ENCODE data around the gene LY6G6F.

The LY6G6F gene

GRCh38 chr6:31727717-31728671 lies 21.3 kb downstream of the LY6G6F start:
- Histone ChIP-seq H3K9me2 (ENCODE audit: low read depth, low read length) (no peaks in the 10 kb centered on the region), H3K4me3 (ENCODE audit: low read depth, low read length, poor library complexity, severe bottlenecking) (peak overlapping the region; percentile 7), H2AFZ (ENCODE audit: low read length) (no peak overlapping the region), H4K20me1 (ENCODE audit: insufficient read depth, low read length) (no peaks in the 10 kb centered on the region), H3K9me3 (ENCODE audit: low read length) (no peaks in the 10 kb centered on the region), H3K79me2 (ENCODE audit: insufficient read depth, low read length) (no peaks in the 10 kb centered on the region), H3K27ac (ENCODE audit: low read depth, low read length, poor library complexity, severe bottlenecking) (peak overlapping the region; percentile 93), H3K27me3 (ENCODE audit: insufficient read depth, low read length) (no peaks in the 10 kb centered on the region), H3K4me1 (ENCODE audit: insufficient read depth, low read length, severe bottlenecking) (peaks cover 35% of the 10 kb centered on the region), H3K4me2 (ENCODE audit: low read length) (peak overlapping the region; percentile 42; the same call in 1 of the 2 replicates), H3K36me3 (ENCODE audit: insufficient read depth, low read length) (peaks cover 30% of the 10 kb centered on the region), H3K9ac (ENCODE audit: low read length) (peak overlapping the region; percentile 33; the same call in 1 of the 2 replicates), H3F3A (ENCODE audit: insufficient read depth, low read length) (peaks cover 13% of the 10 kb centered on the region)
- TF ChIP-seq CTCF (IDR thresholded peaks at IDR 0.05; ENCODE audit: low read length) (no peak), EZH2 (IDR thresholded peaks at IDR 0.05; ENCODE audit: borderline replicate concordance, low read length) (no peak)

GRCh38 chr6:31728767-31729514 lies 22.3 kb downstream of the LY6G6F start, which contains the start of gene DDAH2:
Gene DDAH2, minus strand, starts transcription at chr6:31729299. Its CDS starts 138 bp downstream, at chr6:31729161.
- peak within 1 kb of the TSS; percentile 93 for H3K27ac ChIP-seq (ENCODE audit: low read depth, low read length, poor library complexity, severe bottlenecking)
- H3K36me3 ChIP-seq (ENCODE audit: insufficient read depth, low read length): peaks cover 39% of the 10 kb centered on the region
- no peaks in the 10 kb centered on the region for H3K9me2 ChIP-seq (ENCODE audit: low read depth, low read length)
- H3K4me3 ChIP-seq (ENCODE audit: low read depth, low read length, poor library complexity, severe bottlenecking): peak within 1 kb of the TSS; percentile 72
- H3K4me1 ChIP-seq (ENCODE audit: insufficient read depth, low read length, severe bottlenecking): peaks cover 35% of the 10 kb centered on the region
- TF ChIP-seq EZH2 (IDR thresholded peaks at IDR 0.05; ENCODE audit: borderline replicate concordance, low read length) (no peak), CTCF (IDR thresholded peaks at IDR 0.05; ENCODE audit: low read length) (peak; percentile 89; the same call in 1 of the 2 replicates)
- H2AFZ ChIP-seq (ENCODE audit: low read length): no peak within 1 kb of the TSS
- H3K9me3 ChIP-seq (ENCODE audit: low read length): no peaks in the 10 kb centered on the region
- H3K9ac ChIP-seq (ENCODE audit: low read length): peak within 1 kb of the TSS; percentile 64
- H3K4me2 ChIP-seq (ENCODE audit: low read length): peak within 1 kb of the TSS; percentile 92
- peaks cover 13% of the 10 kb centered on the region for H3F3A ChIP-seq (ENCODE audit: insufficient read depth, low read length)
- H4K20me1 ChIP-seq (ENCODE audit: insufficient read depth, low read length): no peaks in the 10 kb centered on the region
- no peaks in the 10 kb centered on the region for H3K79me2 ChIP-seq (ENCODE audit: insufficient read depth, low read length)
- no peaks in the 10 kb centered on the region for H3K27me3 ChIP-seq (ENCODE audit: insufficient read depth, low read length)

GRCh38 chr6:31729515-31729978 lies 22.9 kb downstream of the LY6G6F start:
- Histone ChIP-seq H3K4me3 (ENCODE audit: low read depth, low read length, poor library complexity, severe bottlenecking) (peak overlapping the region; percentile 72), H3K9me3 (ENCODE audit: low read length) (no peaks in the 10 kb centered on the region), H3K4me1 (ENCODE audit: insufficient read depth, low read length, severe bottlenecking) (peaks cover 41% of the 10 kb centered on the region), H3K27ac (ENCODE audit: low read depth, low read length, poor library complexity, severe bottlenecking) (peak overlapping the region; percentile 42), H2AFZ (ENCODE audit: low read length) (no peak overlapping the region), H3K27me3 (ENCODE audit: insufficient read depth, low read length) (no peaks in the 10 kb centered on the region), H3F3A (ENCODE audit: insufficient read depth, low read length) (peaks cover 13% of the 10 kb centered on the region), H3K9ac (ENCODE audit: low read length) (peak overlapping the region; percentile 64), H3K4me2 (ENCODE audit: low read length) (peak overlapping the region; percentile 92), H3K36me3 (ENCODE audit: insufficient read depth, low read length) (peaks cover 44% of the 10 kb centered on the region), H3K9me2 (ENCODE audit: low read depth, low read length) (no peaks in the 10 kb centered on the region), H3K79me2 (ENCODE audit: insufficient read depth, low read length) (no peaks in the 10 kb centered on the region), H4K20me1 (ENCODE audit: insufficient read depth, low read length) (no peaks in the 10 kb centered on the region)
- TF ChIP-seq CTCF (IDR thresholded peaks at IDR 0.05; ENCODE audit: low read length) (no peak; the same call in 1 of the 2 replicates), EZH2 (IDR thresholded peaks at IDR 0.05; ENCODE audit: borderline replicate concordance, low read length) (no peak)

All from OCI-LY1 (cell line).